Keratinocyte (primary cell): ENCODE results near the gene RPL34.

ENCODE experiments used
- EZH2 ChIP-seq: IDR thresholded peaks from one replicate; pipeline ENCODE4 v1.6.1; 2012; ENCODE audit warnings: inconsistent platforms, mild to moderate bottlenecking, low read length, moderate library complexity
- TF ChIP-seq, protein P1 (sequence below), 3 experiments: IDR thresholded peaks in 1 of 3; conservative IDR thresholded peaks in 1 of 3; optimal IDR thresholded peaks in 1 of 3; 2 replicates in 2 of 3; 3 replicates in 1 of 3; pipeline versions ENCODE3 to v1.5.1; 2011; ENCODE audit warnings: low read length in 3 of 3, mild to moderate bottlenecking in 3 of 3, moderate library complexity in 2 of 3, control low read depth in 1 of 3, inconsistent platforms in 1 of 3; ENCODE audit not compliant: insufficient read depth in 2 of 3; ENCODE audit errors: extremely low read depth in 1 of 3

DNA sequence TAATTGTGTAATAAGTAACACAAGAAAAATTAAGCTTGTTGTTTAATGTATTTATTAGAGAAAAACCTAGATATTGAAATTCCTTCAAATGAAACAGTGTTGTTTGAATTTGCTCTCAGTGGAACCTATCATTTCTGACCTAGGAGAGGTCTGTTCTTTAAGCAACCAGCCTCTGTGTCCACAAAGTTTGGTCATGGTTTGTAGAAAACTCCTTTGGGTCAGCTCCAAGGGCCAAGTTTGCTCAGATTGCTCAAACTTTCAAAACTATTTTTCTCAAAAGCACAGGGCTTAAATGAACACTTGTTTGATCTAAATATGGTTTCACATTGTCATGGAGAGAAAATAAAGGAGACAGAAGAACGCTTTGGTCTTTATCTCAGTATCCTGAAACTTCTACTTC lies 29.6 kb upstream of the RPL34 start:
- TF ChIP-seq EZH2, result no peak
- TF ChIP-seq, protein P1, sequence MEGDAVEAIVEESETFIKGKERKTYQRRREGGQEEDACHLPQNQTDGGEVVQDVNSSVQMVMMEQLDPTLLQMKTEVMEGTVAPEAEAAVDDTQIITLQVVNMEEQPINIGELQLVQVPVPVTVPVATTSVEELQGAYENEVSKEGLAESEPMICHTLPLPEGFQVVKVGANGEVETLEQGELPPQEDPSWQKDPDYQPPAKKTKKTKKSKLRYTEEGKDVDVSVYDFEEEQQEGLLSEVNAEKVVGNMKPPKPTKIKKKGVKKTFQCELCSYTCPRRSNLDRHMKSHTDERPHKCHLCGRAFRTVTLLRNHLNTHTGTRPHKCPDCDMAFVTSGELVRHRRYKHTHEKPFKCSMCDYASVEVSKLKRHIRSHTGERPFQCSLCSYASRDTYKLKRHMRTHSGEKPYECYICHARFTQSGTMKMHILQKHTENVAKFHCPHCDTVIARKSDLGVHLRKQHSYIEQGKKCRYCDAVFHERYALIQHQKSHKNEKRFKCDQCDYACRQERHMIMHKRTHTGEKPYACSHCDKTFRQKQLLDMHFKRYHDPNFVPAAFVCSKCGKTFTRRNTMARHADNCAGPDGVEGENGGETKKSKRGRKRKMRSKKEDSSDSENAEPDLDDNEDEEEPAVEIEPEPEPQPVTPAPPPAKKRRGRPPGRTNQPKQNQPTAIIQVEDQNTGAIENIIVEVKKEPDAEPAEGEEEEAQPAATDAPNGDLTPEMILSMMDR (optimal IDR thresholded peaks at IDR 0.05 in 1 of 3, IDR thresholded peaks at IDR 0.05 in 1 of 3, conservative IDR thresholded peaks at IDR 0.05 in 1 of 3; ENCODE audit: extremely low read depth in 1 of 3, insufficient read depth in 2 of 3, low read length in 3 of 3), result no peak
